Measurements from ENCODE around the gene ZNF320.
A peak's percentile ranks its signal among the peaks of the same experiment; 100 is the strongest.
"Not testable (repeated sequence)": the region's sequence is repeated elsewhere in the genome, so short reads cannot be mapped to it uniquely, and the experiment has no call there.

The ZNF320 gene

GRCh38 chr19:52898101-52898500 lies 666 bp upstream of the ZNF320 start:
- H3K4me3 ChIP-seq (ENCODE audit: low read depth, low read length), result peak overlapping the region; percentile 73
- no peak for DNase-seq (ENCODE audit: low read depth)
- TF ChIP-seq, protein P1, sequence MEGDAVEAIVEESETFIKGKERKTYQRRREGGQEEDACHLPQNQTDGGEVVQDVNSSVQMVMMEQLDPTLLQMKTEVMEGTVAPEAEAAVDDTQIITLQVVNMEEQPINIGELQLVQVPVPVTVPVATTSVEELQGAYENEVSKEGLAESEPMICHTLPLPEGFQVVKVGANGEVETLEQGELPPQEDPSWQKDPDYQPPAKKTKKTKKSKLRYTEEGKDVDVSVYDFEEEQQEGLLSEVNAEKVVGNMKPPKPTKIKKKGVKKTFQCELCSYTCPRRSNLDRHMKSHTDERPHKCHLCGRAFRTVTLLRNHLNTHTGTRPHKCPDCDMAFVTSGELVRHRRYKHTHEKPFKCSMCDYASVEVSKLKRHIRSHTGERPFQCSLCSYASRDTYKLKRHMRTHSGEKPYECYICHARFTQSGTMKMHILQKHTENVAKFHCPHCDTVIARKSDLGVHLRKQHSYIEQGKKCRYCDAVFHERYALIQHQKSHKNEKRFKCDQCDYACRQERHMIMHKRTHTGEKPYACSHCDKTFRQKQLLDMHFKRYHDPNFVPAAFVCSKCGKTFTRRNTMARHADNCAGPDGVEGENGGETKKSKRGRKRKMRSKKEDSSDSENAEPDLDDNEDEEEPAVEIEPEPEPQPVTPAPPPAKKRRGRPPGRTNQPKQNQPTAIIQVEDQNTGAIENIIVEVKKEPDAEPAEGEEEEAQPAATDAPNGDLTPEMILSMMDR (conservative IDR thresholded peaks at IDR 0.05; ENCODE audit: low read depth, low read length), result no peak

- DNase-seq (ENCODE audit: low read depth), result peak; percentile 29
- TF ChIP-seq, protein P1 (conservative IDR thresholded peaks at IDR 0.05; ENCODE audit: low read depth, low read length), result no peak
- peak overlapping the region; percentile 73 for H3K4me3 ChIP-seq (ENCODE audit: low read depth, low read length)
Measured at GRCh38 chr19:52896431-52897137, 851 bp downstream of the ZNF320 start.

GRCh38 chr19:52891336-52891735 lies 6.1 kb downstream of the ZNF320 start:
- H3K4me3 ChIP-seq (ENCODE audit: low read depth, low read length), result no peak overlapping the region
- TF ChIP-seq, protein P1 (conservative IDR thresholded peaks at IDR 0.05; ENCODE audit: low read depth, low read length), result no peak
- DNase-seq (ENCODE audit: low read depth), result no peak

DNA sequence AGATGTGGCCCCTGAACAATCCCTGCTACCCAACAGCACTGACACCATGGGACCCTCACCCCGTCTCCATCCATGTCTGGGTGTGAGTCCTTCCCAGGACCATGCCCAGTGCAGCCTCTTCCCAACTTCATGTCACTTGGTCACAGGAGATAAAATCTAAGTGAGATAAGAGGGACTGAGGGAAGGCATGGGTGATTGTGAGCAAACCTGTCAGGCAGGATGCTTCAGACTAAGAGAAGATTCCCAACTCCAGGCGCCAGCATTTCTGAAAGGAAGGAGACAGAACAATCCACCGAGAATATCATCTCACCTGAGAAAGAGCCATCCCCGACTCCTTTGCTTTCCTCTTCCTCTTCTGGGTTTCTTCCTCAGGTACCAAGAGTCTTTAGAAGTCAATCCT lies 7.5 kb downstream of the ZNF320 start:
- DNase-seq (ENCODE audit: low read depth), result no peak
- no peak overlapping the region for H3K4me3 ChIP-seq (ENCODE audit: low read depth, low read length)
- TF ChIP-seq, protein P1 (conservative IDR thresholded peaks at IDR 0.05; ENCODE audit: low read depth, low read length), result no peak

GRCh38 chr19:52889076-52889475 lies 8.4 kb downstream of the ZNF320 start:
- DNase-seq (ENCODE audit: low read depth), result no peak
- no peak overlapping the region for H3K4me3 ChIP-seq (ENCODE audit: low read depth, low read length)
- TF ChIP-seq, protein P1 (conservative IDR thresholded peaks at IDR 0.05; ENCODE audit: low read depth, low read length), result no peak

- DNase-seq (ENCODE audit: low read depth), result no peak
- TF ChIP-seq, protein P1 (conservative IDR thresholded peaks at IDR 0.05; ENCODE audit: low read depth, low read length), result no peak
- H3K4me3 ChIP-seq (ENCODE audit: low read depth, low read length), result no peak overlapping the region
Measured at GRCh38 chr19:52880895-52881389, 16.5 kb downstream of the ZNF320 start.

GRCh38 chr19:52872996-52873395 lies 24.4 kb downstream of the ZNF320 start:
- DNase-seq (ENCODE audit: low read depth); H3K4me3 ChIP-seq (ENCODE audit: low read depth, low read length): not testable (repeated sequence)

All from choroid plexus epithelial cell (primary cell).